HEK293 (cell line): Measurements from ENCODE around the gene SRMS.

Experiments used
- CTCF ChIA-PET: fragments of 350-600 bp; formaldehyde crosslinking; extraction: SDS; loops from one replicate; lab custom pipeline; 2021; ENCODE audit warnings: antibody characterized with exemption; lab: Yijun Ruan, JAX
- POLR2A ChIA-PET: fragments of 300-600 bp; formaldehyde crosslinking; extraction: SDS; loops from one replicate; lab custom pipeline; 2020; ENCODE audit warnings: antibody characterized with exemption, inconsistent platforms; lab: Yijun Ruan, JAX
- H3K27ac ChIP-seq: fragments of 200-500 bp; sonication (Bioruptor generic); 2 replicates; pipeline ENCODE4 v1.5.1; 2014; ENCODE audit warnings: low read depth, low read length, control low read depth, inconsistent platforms; ENCODE audit errors: extremely low read depth
- H3K36me3 ChIP-seq, 2 experiments: fragments of 200-500 bp in 1 of 2; sonication (Bioruptor generic) in 1 of 2; 1 replicate in 1 of 2; 2 replicates in 1 of 2; pipeline ENCODE4 v1.5.1; 2014 to 2017; ENCODE audit warnings: inconsistent platforms in 2 of 2, low read length in 2 of 2; ENCODE audit not compliant: control insufficient read depth in 2 of 2, insufficient read depth in 1 of 2
- H3K4me1 ChIP-seq: fragments of 200-500 bp; sonication (Bioruptor generic); 2 replicates; pipeline ENCODE4 v1.5.1; 2014; ENCODE audit warnings: mild to moderate bottlenecking, low read length, inconsistent platforms; ENCODE audit not compliant: control insufficient read depth, insufficient read depth
- H3K4me3 ChIP-seq: 2 replicates; pipeline ENCODE4 v1.5.1; 2011; ENCODE audit warnings: low read depth, mild to moderate bottlenecking, control low read depth, low read length, moderate library complexity
- H3K9me3 ChIP-seq: fragments of 200-500 bp; sonication (Bioruptor generic); 2 replicates; pipeline ENCODE4 v1.5.1; 2014; ENCODE audit warnings: low read depth, low read length, inconsistent platforms; ENCODE audit not compliant: control insufficient read depth, insufficient read depth
- EGR2 ChIP-seq: fragments of 450-650 bp; formaldehyde crosslinking; IDR thresholded peaks from 2 replicates; pipeline ENCODE4 v1.5.1; 2016; ENCODE audit warnings: low read depth, missing biosample characterization, missing genetic modification characterization
- GLIS1 ChIP-seq: fragments of 450-650 bp; formaldehyde crosslinking; IDR thresholded peaks from 2 replicates; pipeline ENCODE4 v1.5.1; 2016; ENCODE audit warnings: missing biosample characterization, missing genetic modification characterization
- KLF10 ChIP-seq: fragments of 450-650 bp; IDR thresholded peaks from 2 replicates; pipeline ENCODE4 v1.5.1; 2018; ENCODE audit warnings: missing biosample characterization, mild to moderate bottlenecking, missing genetic modification characterization
- KLF17 ChIP-seq: fragments of 450-650 bp; formaldehyde crosslinking; IDR thresholded peaks from 2 replicates; pipeline ENCODE4 v1.5.1; 2016; ENCODE audit warnings: missing biosample characterization, missing genetic modification characterization
- PATZ1 ChIP-seq: fragments of 450-650 bp; formaldehyde crosslinking; IDR thresholded peaks from 2 replicates; pipeline ENCODE4 v1.5.1; 2016; ENCODE audit warnings: missing biosample characterization, missing genetic modification characterization
- PRDM1 ChIP-seq: fragments of 450-650 bp; formaldehyde crosslinking; IDR thresholded peaks from 2 replicates; pipeline ENCODE4; 2016; ENCODE audit warnings: missing biosample characterization, missing genetic modification characterization
- SP3 ChIP-seq: fragments of 450-650 bp; formaldehyde crosslinking; IDR thresholded peaks from 2 replicates; pipeline ENCODE4 v1.5.1; 2016; ENCODE audit warnings: missing biosample characterization, missing genetic modification characterization
- YY2 ChIP-seq: fragments of 450-650 bp; formaldehyde crosslinking; IDR thresholded peaks from 2 replicates; pipeline ENCODE4 v1.5.1; 2016; ENCODE audit warnings: missing biosample characterization, missing genetic modification characterization
- ZBTB26 ChIP-seq: fragments of 450-650 bp; formaldehyde crosslinking; optimal IDR thresholded peaks from 2 replicates; pipeline ENCODE3; 2016; ENCODE audit warnings: missing biosample characterization, mild to moderate bottlenecking, missing genetic modification characterization
- ZBTB44 ChIP-seq: fragments of 450-650 bp; IDR thresholded peaks from 2 replicates; pipeline ENCODE4 v1.5.1; 2018; ENCODE audit warnings: missing biosample characterization, mild to moderate bottlenecking, missing genetic modification characterization
- ZBTB7A ChIP-seq: fragments of 450-650 bp; formaldehyde crosslinking; IDR thresholded peaks from 2 replicates; pipeline ENCODE4 v1.5.1; 2016; ENCODE audit warnings: low read depth, missing biosample characterization, missing genetic modification characterization
- ZBTB8A ChIP-seq: fragments of 450-650 bp; formaldehyde crosslinking; IDR thresholded peaks from 2 replicates; pipeline ENCODE4 v1.5.1; 2016; ENCODE audit warnings: missing biosample characterization, missing genetic modification characterization
- ZEB2 ChIP-seq: fragments of 450-650 bp; formaldehyde crosslinking; IDR thresholded peaks from 2 replicates; pipeline ENCODE4 v1.5.1; 2016; ENCODE audit warnings: missing biosample characterization, missing genetic modification characterization
- ZNF24 ChIP-seq: fragments of 450-650 bp; formaldehyde crosslinking; IDR thresholded peaks from 2 replicates; pipeline ENCODE4 v1.5.1; 2016; ENCODE audit warnings: missing biosample characterization, missing genetic modification characterization
- ZNF514 ChIP-seq: fragments of 450-650 bp; formaldehyde crosslinking; IDR thresholded peaks from 2 replicates; pipeline ENCODE4 v1.5.1; 2016; ENCODE audit warnings: missing biosample characterization, missing genetic modification characterization
- ZNF600 ChIP-seq: fragments of 450-650 bp; formaldehyde crosslinking; IDR thresholded peaks from 2 replicates; pipeline ENCODE4 v1.5.1; 2016; ENCODE audit warnings: missing biosample characterization, missing genetic modification characterization
- ZSCAN5A ChIP-seq: fragments of 450-650 bp; formaldehyde crosslinking; IDR thresholded peaks from 2 replicates; pipeline ENCODE4 v1.5.1; 2016; ENCODE audit warnings: missing biosample characterization, missing genetic modification characterization
- ZXDB ChIP-seq: fragments of 450-650 bp; formaldehyde crosslinking; IDR thresholded peaks from 2 replicates; pipeline ENCODE4 v1.5.1; 2016; ENCODE audit warnings: missing biosample characterization, missing genetic modification characterization
- TF ChIP-seq, protein P1 (sequence below): fragments of 450-650 bp; formaldehyde crosslinking; IDR thresholded peaks from 2 replicates; pipeline ENCODE4 v1.5.1; 2016; ENCODE audit warnings: missing biosample characterization, missing genetic modification characterization
- TF ChIP-seq, protein P2 (sequence below): fragments of 450-650 bp; formaldehyde crosslinking; IDR thresholded peaks from 2 replicates; pipeline ENCODE4 v1.5.1; 2016; ENCODE audit warnings: missing biosample characterization, missing genetic modification characterization

SRMS gene

DNA sequence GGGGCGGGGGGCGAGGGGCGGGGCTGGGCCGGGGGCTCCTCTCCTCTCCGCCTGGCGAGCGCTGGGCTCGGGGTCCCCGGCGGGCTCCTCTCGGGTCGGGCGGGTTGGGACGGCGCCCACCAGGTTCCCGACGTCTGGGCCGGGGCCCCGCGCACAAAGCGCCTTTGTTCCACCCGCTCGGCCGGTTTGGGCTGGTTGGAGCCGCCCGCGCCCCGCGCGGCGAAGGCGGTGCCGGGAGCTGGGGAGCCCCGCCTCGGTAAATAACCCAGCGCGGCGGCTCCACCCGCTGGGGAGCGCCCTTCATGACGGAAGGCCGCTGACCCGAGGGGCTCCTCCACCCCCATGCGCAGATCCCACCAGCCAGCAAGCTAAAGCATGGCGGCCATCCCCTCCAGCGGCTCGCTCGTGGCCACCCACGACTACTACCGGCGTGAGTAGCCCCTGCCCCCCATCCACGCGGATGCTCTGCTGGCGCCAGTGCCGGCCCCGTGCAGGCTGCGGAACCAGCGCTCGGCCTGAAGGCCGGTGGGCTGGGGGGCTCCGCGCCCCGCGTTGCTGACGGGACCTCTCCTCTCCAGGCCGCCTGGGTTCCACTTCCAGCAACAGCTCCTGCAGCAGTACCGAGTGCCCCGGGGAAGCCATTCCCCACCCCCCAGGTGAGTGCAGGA is 26.5 kb downstream of the SRMS start (continued):
- peak; percentile 38; the same call in 1 of the 2 replicates for TF ChIP-seq PATZ1 (tag by site-specific recombination)
- TF ChIP-seq, protein P1, sequence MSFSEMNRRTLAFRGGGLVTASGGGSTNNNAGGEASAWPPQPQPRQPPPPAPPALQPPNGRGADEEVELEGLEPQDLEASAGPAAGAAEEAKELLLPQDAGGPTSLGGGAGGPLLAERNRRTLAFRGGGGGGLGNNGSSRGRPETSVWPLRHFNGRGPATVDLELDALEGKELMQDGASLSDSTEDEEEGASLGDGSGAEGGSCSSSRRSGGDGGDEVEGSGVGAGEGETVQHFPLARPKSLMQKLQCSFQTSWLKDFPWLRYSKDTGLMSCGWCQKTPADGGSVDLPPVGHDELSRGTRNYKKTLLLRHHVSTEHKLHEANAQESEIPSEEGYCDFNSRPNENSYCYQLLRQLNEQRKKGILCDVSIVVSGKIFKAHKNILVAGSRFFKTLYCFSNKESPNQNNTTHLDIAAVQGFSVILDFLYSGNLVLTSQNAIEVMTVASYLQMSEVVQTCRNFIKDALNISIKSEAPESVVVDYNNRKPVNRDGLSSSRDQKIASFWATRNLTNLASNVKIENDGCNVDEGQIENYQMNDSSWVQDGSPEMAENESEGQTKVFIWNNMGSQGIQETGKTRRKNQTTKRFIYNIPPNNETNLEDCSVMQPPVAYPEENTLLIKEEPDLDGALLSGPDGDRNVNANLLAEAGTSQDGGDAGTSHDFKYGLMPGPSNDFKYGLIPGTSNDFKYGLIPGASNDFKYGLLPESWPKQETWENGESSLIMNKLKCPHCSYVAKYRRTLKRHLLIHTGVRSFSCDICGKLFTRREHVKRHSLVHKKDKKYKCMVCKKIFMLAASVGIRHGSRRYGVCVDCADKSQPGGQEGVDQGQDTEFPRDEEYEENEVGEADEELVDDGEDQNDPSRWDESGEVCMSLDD (tag by site-specific recombination) = peak; percentile 77
- no peak for TF ChIP-seq ZSCAN5A
- peak; percentile 49; the same call in 1 of the 2 replicates for TF ChIP-seq ZXDB
- 0 out of 2 replicates have a peak, but pooled peaks have one; percentile 32 for TF ChIP-seq KLF17 (tag by site-specific recombination)
- no peak; the same call in 1 of the 2 replicates for TF ChIP-seq SP3 (tag by site-specific recombination)
- TF ChIP-seq ZBTB26 = peak; percentile 22
- peak; percentile 42; the same call in 1 of the 2 replicates for TF ChIP-seq YY2
- TF ChIP-seq ZBTB7A (tag by site-specific recombination) = no peak
- TF ChIP-seq ZNF600 (tag by site-specific recombination) = peak; percentile 74
- peak; percentile 60 for TF ChIP-seq EGR2 (tag by site-specific recombination)
- TF ChIP-seq GLIS1 (tag by site-specific recombination) = peak; percentile 29
- peak; percentile 66 for TF ChIP-seq ZBTB8A (tag by site-specific recombination)
- TF ChIP-seq, all 188 proteins: peak for 17

DNA sequence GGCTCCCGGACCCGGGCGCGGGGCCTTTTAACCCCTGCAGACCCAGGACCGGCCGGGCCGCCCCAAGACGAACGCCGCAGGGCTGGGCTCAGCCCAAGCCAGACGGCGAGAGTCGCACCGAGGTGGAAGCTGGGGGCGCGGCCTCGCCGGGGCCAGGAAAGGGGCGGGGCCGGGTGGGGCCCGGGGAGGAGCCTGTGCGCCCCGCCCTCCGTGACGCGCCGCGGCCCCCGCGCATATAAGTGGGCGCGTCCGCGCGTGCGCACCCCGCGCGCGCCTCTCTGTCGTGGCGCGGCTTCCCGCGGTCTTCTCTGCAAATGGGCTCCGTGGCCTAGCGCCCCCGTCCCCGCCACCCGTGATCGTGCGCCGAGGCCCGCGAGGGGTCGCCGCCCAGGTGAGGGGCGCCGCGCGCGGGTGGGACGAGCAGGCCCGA is 27.0 kb downstream of the SRMS start, which contains the start of gene PPDPF:
PPDPF (plus strand) TSS at position 262 of the 430 bp plus-strand sequence. CDS start 544 bp downstream, outside the sequence.
- peak within 1 kb of the TSS; percentile 71 for H3K4me3 ChIP-seq
- H3K4me1 ChIP-seq = no peaks in the 10 kb centered on the region
- ChIA-PET POLR2A (interaction anchor here (0.5 to 2.4 kb wide), 14 partner anchors 8 to 690 kb away, joined by 3 to 12 read pairs (median 4); partner anchors contain the start of genes HELZ2 and TPD52L2), CTCF (interaction anchor here (1.8 kb wide), 1 partner anchor 24 kb away, joined by 9 read pairs; no protein-coding TSS in a partner anchor)
- H3K27ac ChIP-seq = peak within 1 kb of the TSS; percentile 42; the same call in 1 of the 2 replicates
- no peaks in the 10 kb centered on the region for H3K9me3 ChIP-seq
- H3K36me3 ChIP-seq = peaks cover 0 to 24% of the 10 kb centered on the region in 2 experiments; a peak in 1 of 3 replicates
- TF ChIP-seq ZNF514 (tag by site-specific recombination) (no peak), ZBTB26 (peak; percentile 64), ZSCAN5A (no peak), ZBTB44 (no peak), PRDM1 (tag by site-specific recombination) (no peak), ZNF24 (tag by site-specific recombination) (no peak), KLF10 (tag by site-specific recombination) (peak; percentile 79), ZEB2 (tag by site-specific recombination) (no peak)
- TF ChIP-seq, protein P2, sequence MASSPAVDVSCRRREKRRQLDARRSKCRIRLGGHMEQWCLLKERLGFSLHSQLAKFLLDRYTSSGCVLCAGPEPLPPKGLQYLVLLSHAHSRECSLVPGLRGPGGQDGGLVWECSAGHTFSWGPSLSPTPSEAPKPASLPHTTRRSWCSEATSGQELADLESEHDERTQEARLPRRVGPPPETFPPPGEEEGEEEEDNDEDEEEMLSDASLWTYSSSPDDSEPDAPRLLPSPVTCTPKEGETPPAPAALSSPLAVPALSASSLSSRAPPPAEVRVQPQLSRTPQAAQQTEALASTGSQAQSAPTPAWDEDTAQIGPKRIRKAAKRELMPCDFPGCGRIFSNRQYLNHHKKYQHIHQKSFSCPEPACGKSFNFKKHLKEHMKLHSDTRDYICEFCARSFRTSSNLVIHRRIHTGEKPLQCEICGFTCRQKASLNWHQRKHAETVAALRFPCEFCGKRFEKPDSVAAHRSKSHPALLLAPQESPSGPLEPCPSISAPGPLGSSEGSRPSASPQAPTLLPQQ (tag by site-specific recombination) = no peak
